Measurements from ENCODE around the gene MSI2.

Gene MSI2

DNA sequence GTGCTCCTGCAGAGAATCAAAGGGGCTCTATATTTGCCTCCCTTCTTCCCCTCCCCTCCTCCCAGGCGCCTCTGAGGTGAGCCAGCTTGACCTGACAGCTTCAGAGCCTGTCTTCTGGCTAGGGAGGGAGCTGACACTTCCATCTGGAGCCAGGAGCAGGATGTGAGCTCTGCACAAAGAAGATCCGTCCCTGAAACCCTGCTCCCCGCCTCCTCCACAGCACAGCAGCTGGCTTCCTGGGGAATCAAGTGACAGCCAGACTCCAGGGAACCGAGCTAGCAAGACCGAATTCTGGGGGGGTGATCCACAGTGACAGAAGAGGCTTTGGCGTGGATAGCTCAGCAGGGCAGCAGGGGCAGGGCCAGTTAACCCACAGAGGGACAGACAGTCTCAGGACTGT lies 451.6 kb downstream of the MSI2 start:
- DNase-seq = peak; percentile 99

DNA sequence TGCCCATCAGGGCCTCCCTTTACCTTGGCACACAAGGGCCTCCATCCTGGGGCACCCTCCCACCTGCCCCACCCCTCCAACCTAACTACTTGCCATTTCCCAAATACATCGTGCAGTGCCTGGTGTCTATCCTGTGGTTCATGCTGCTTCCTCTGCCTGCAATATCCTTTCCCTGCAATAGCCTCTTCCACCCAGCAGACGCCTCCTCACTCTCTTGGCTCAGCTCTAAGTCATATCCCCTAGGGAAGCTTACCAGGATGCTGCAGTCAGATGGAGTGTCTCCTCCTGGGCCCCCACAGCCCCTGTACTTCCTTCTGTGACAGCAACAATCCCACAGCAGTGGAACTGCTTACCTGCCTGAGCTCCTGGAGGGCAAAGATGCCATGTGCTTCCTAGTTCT lies 452.1 kb downstream of the MSI2 start:
- peak; percentile 100 for DNase-seq

DNA sequence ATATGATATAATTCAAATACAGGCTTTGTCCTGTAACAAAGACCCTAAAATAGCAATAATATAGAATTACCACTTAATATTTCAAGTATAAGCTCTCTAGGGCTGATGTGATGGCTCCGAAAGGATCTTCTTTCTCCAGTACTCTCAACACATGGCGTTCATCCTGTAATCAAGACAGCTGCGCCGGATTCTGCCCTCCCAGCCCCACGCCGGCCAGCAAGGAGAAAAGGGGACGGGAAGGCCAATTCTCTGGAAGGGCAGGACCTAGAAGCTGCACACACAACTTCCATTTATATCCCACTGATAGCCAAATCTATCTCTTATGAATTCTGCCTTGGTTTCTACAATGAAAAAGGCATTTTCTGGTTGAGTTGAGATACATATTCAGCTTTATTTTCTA lies 456.8 kb downstream of the MSI2 start:
- no peak for DNase-seq

DNA sequence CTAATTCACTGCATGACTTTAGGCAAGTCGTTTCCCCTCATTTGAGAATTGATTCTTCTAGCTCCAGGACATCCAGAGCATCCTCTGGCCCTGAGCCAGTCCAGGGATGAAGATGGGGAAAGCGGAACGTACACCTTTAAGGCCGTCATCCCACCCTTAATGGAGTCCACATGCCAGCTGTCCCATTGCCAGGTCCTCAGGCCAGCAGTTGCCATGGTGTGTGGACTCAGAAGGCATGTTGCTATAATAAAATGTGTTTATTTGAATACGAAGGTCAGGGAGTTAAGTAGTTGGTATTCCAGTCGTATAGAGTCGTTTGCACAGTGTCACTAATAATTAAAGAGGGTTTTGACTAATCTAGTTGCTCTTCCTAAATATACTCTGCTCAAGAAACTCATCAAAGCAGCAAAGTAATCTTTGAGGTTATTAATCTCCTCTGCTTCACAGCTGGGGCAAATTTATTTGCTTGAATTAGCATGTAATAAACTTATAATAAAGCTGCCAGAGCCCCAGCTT lies 458.4 kb downstream of the MSI2 start:
- no peak for DNase-seq

DNA sequence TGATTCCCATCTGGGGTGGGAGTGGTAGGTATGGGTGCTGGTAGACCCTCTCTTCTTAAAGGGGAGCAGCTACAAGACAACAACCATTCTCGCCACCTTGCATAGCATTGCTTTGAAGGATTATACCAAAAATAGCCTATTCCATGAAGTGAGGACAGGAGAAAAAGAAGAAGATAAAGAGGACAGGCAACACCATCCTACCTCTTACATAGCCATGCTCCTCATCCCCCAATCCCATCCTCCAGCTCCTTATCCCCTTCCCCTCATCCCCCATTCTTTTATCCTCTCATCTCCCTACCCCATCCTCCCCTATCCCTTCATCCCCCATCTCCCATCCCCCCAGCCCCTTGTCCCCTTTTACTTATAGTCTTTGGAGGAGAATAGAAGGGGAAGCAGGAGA lies 459.7 kb downstream of the MSI2 start:
- DNase-seq = no peak

DNA sequence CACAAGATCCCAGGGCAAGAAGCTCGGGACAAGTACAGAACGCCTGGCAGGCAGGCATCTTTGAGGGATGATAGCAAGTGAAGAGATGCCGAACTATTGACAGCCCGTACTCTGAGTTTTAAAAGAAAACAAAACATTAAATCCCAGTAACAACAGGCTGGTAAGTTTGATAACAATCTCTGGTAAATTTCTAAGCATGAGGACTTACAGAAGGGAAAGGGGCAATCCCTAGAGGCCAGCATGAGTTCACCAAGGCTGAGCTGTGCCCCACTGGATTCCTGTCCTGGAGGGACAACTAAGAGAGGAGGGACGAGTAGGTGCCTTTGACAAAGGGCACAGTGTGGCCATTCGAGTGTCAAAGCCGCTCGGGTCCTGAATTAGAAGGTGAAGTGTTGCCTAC lies 462.6 kb downstream of the MSI2 start:
- no peak for DNase-seq

DNA sequence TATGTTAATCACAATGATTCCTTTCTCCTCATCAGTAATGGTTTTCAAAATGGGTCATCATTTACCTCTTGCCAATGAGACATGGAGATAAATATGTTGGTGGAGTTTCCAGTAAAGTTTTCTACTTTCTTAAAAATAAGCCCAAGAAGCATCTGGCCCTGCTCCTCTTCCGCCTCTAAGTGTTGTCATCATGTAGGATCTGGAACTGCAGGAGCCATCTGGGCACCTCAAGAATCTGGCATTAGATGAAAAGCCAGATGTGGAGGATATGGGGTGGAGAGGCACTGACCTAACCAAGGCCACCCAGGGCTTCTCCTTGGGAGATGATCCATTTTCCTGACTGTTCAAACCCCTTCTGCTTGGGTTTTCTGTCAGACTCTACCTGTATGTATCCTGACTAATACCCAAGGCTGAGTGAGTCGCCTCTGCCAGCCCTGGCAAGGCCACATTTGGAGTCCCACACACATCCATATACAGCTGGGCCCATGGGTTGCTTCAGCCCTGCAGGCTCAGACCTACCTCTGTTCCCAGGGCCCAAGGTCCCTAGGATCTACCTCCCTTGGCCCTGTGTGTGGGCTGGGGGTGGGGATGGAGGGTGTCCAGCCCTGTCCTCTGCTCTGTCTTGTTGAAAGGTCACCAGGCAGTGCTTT lies 464.2 kb downstream of the MSI2 start:
- DNase-seq = no peak

DNA sequence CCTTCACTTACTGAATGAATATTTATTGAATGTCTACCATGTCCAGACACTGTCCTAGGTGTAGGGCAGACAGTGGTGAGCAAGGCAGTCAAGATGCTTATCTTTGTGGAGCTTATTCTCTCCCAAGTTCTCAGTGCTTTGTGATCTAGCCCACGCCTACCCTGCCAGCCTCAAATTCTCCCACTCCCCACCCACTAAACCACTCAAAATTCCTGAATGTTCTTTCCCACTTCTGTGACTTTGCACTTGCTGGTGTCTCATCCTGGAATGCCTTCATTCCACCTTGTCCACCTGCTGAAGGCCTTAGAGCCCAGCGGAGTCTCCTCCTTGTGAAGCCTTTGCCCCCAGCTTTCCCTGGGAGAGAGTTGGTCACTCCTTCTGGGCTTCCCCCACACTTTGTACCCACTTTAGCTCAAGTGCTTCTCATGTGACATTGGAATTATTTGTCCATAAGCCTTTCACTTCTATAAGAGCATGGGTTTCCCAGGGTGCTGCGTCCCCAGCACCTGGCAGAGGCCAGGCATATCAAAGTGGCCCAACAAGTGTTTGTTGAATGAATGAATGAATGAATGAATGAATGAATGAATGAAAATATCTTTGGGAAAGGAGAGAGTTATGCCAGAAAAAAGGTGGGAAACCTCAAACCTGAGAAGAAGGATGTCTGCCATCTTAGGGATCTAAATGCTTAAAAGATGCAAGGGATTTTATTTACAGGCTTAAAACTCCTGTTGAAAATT lies 465.8 kb downstream of the MSI2 start:
- DNase-seq = no peak

DNA sequence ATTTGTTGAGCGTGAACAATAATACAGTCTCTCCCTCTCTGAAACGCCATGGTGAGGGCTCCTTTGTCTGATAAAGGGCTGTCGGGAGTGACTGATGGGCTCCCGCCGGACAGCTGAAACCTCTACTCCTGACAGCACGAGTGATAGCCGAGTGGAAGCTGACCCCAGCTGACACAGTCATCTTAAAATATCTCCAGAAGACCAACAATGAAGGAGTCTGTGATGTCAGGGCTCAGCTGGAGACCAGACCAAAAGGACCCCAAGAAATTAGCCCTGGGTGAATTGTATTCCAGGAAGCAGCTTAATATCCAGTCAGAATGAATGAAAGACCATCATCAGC lies 466.4 kb downstream of the MSI2 start:
- DNase-seq = no peak

DNA sequence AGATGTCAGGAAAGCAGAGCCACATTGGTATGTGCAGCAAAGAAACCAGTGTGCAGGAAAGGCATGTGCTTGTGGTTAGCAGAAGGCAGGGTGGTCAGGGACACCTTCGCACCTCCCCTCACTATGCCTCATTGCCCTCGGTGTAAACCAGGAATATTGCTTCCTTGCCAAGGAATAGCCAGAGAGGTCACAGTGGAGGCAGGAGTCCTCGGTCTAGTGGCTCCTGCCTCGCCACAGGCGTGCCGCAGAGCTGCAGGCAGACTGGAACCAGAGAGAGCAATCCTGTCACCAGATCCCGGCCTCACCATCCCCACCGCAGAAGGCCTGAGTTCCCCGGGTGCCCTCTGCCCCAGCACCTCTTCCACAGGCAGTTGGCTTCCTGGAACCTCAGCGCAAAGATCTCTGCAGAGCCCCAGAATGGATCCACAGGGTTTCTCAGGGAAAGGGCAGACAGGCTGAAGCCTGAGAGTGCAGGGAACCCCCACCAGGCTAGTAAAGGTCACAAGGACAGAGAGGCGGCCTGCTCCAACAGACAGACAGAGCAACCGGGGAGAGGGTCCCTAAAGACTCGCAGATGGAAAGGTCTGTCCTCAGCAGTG lies 467.2 kb downstream of the MSI2 start:
- DNase-seq = no peak

DNA sequence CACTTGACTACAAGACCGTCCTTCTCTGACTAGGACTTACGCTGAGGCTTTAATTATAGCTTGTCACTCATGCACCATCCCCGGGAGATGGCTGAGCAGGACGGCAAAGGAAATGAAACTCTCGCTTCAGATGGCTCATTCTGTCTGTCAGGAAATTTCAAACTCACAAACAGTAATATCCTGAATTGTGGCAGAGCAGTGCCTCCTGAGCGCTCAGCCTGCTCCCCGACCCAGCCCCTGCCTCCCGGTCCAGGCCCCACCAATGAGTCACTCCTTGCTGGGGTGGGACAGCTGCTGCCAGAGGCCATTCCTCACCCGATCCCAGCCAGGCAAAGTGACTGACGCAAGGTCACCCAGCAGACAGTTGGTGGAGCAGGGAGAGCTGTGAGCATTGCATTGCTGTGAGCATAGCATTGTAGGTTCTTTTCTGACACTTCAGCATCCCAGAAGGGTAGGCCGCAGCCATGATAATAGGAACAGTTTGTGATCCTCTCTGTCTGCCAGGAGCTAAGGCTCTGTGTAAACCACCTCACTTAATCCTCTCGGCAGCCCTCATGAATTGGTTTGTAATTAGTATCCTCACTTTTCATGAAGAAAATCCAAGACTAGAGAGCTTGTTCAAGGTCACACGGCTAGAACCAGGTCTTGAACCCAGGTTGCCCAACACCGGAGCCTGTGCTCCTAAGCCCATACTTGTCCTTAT lies 467.9 kb downstream of the MSI2 start:
- DNase-seq = no peak

DNA sequence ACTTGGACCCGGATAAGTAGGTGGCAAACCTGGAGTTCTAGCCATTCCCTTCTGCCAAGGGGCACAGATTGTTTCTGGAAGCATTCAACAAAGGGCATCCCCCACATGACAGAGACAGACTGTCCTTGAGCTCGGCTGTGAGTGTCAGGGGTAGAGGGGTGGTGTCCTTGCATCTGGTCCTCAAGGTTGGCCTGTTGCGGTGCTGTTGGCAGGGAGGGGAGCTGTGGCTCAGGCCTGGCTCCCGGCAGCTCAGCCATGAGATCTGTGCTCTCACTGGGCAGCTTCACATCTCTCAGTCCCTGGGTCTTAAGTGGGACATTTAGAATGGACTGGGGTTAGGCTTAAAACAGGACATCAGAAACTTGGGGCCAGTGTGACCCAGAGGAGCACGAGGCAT lies 468.4 kb downstream of the MSI2 start:
- DNase-seq = no peak

DNA sequence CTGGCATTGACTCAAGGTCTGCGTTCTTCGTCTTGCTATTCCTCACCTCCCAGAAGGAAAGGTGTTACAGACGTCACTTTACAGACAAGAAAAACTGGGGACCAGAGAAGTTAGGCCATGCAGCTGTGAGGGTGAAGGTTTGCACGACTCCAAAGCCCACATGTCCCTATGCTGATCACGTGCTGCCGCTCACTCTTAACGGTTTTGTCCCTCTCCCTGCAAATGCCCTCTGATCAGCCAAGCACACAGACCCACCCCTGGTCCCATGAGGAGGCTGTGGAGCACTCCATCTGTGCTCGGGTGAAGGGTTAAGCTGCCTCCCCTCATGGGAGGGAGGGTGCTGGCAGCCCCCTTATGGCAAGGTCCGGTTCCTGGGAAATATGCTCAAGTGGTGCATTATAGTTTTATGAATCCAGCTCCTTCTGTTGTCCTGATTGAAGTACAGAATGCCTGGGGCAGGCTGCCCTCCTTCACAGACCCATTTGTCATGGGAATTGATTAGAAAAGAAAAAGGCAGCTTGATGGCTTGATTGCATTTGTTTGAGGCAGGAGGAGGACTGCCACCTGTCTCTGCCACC lies 470.0 kb downstream of the MSI2 start:
- peak; percentile 55 for DNase-seq

DNA sequence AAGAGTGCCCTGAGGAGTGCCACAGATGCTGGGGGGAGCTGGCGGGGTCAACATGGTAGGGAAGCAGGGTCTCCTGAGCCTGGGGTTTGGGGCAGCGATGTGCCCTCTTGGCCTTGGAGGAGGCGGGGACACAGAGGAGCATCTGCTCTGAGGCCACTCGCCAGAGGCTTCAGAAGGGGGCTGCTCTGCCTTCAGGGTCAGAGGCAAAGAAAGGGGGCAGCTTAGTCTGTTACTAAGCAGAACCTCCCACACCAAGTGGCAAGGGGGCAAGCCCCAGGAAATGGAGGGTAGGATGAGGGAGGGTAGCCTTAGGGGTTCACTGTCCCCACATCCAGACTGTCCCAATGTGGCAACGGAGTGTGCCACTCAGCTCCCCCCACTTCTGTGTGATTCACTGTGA lies 470.5 kb downstream of the MSI2 start:
- no peak for DNase-seq

DNA sequence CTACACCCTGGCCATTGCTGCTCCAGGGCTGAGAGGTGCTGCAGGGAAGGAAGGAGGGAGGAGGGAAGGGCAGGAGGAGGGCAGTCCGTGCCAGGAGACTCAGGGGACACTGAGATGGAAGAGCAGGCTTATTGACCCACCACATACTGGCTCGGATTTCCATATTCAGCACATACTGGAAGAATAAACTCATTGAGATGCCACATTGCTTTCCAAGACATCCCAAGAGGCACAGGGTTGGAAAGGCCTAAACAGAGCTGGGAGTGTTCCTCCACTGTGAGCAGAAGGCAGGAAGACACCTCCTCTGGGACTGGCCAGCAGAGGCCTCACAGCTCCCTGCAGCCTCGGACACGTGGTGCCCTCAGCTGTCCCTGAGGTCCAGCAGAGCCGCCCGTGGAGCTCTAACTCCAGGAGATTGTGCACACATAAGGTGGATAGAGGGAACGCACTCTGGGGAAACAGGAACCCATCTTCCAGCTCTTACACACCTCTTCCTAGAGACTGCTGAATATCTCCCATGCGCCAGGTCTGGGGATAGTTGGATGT lies 471.4 kb downstream of the MSI2 start:
- DNase-seq = no peak

DNA sequence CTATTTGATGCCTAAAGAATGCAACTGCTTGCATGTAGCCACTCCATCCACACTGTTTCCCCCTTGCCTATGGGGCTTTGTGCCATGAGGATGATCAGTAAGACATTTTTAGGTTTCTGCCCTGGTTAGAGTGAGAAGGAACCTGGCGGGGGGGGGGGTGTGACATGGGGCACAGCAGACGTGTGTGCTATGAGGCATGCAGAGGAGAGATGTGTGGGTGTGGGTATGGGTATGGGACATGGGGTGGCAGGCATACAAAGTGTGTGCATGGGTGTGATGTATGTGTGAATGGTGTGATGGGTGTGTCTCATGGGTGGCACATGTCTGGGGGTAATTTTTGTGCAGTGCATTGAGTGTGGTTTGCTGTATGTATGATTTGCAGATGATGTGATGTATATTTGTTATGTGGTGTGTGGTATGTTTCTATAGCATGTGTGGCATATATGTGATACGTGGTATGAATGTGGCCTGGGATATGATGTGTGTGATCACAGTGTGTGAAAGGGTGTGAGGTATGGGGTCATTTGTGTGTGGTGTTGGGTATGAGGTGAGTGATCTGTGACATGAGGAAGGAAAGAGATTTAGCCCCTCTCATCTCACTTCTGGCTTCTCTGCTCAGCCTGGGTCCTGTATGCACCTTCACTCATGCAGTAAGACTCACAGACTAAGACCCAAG lies 473.8 kb downstream of the MSI2 start:
- no peak for DNase-seq

DNA sequence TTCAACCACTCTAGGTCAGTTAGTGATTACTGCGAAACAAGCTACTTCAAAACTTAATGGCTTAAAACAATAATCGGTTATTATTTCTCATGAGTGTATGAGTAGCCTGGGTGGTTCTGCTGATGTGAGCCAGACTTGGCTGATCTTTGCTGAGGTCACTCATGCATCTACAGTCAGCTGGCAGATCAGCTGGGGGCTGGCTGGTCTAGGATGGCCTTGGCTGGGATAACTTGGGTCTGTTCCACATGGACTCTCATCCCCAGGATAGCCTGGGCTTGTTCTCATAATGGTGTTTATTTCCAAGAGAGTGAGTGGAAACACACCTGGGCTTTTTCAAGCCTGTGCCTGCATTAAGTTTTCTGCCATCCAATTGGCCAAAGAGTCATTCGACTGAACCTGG lies 475.7 kb downstream of the MSI2 start:
- DNase-seq = peak; percentile 94

DNA sequence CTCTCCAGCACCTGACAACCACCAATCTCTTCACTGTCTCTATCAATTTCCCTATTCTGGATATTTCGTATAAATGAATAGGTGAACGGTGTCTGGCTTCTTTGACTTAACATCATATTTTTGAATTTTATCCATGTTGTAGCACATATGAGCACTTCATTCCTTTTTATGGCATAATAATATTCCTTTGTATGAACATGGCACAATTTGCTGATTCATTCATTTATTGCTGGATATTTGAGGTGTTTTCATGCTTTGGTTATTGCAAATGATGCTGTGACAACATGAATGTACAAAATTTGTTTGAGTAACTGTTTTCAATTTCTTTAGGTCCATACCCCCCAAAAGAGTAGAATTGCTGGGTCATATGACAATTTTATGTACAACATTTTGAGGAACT lies 476.8 kb downstream of the MSI2 start:
- DNase-seq = no peak
